Activated gamma-delta T cell (primary cell): ENCODE results near the gene RFTN1.
"Not testable (repeated sequence)": the region's sequence is repeated elsewhere in the genome, so short reads cannot be mapped to it uniquely, and the experiment has no call there.

Source experiments
- DNase-seq: peaks from one replicate; lab custom pipeline; 2025; lab: John Stamatoyannopoulos, UW

Gene RFTN1

GRCh38 chr3:16329036-16329825 lies 184.3 kb downstream of the RFTN1 start:
- DNase-seq, result no peak

- no peak for DNase-seq
Measured at GRCh38 chr3:16328124-16328523, 185.4 kb downstream of the RFTN1 start.

- DNase-seq, result no peak
Measured at GRCh38 chr3:16326724-16327349, 186.7 kb downstream of the RFTN1 start.

GRCh38 chr3:16325850-16326249 lies 187.6 kb downstream of the RFTN1 start:
- DNase-seq, result no peak

- DNase-seq, result no peak
Measured at GRCh38 chr3:16323737-16324136, 189.8 kb downstream of the RFTN1 start.

- DNase-seq, result no peak
Measured at GRCh38 chr3:16322189-16322588, 191.3 kb downstream of the RFTN1 start.

- DNase-seq, result no peak
Measured at GRCh38 chr3:16320711-16321110, 192.8 kb downstream of the RFTN1 start.

GRCh38 chr3:16319723-16320122 lies 193.8 kb downstream of the RFTN1 start:
- DNase-seq, result no peak

- DNase-seq, result no peak
Measured at GRCh38 chr3:16319307-16319706, 194.2 kb downstream of the RFTN1 start.

GRCh38 chr3:16318176-16318575 lies 195.3 kb downstream of the RFTN1 start:
- DNase-seq, result no peak

- no peak for DNase-seq
Measured at GRCh38 chr3:16317561-16317945, 195.9 kb downstream of the RFTN1 start.

GRCh38 chr3:16316847-16317560 lies 196.5 kb downstream of the RFTN1 start:
- DNase-seq, result no peak

GRCh38 chr3:16316396-16316795 lies 197.1 kb downstream of the RFTN1 start:
- no peak for DNase-seq

- no peak for DNase-seq
Measured at GRCh38 chr3:16315623-16316022, 197.9 kb downstream of the RFTN1 start.

GRCh38 chr3:16313886-16314645 lies 199.4 kb downstream of the RFTN1 start:
- no peak for DNase-seq

- DNase-seq, result no peak
Measured at GRCh38 chr3:16311960-16312451, 201.5 kb downstream of the RFTN1 start.

GRCh38 chr3:16310486-16310885 lies 203.0 kb downstream of the RFTN1 start:
- DNase-seq, result not testable (repeated sequence)

GRCh38 chr3:16309558-16309957 lies 203.9 kb downstream of the RFTN1 start:
- DNase-seq, result no peak

GRCh38 chr3:16308727-16309126 lies 204.8 kb downstream of the RFTN1 start:
- no peak for DNase-seq

GRCh38 chr3:16307832-16308531 lies 205.5 kb downstream of the RFTN1 start:
- no peak for DNase-seq

GRCh38 chr3:16305111-16305541 lies 208.4 kb downstream of the RFTN1 start:
- DNase-seq, result no peak
